Measurements from ENCODE around the gene PROP1. TPM values are rescaled to one million over a fixed set of nuclear protein-coding genes. Genes with fewer than 3 reads are reported as not detected.
"Not testable (repeated sequence)": the region's sequence is repeated elsewhere in the genome, so short reads cannot be mapped to it uniquely, and the experiment has no call there.

The PROP1 gene
- not detected for polyA plus RNA-seq (2013, experiment 1 of 4)
- polyA plus RNA-seq (2013, experiment 2 of 4), result not detected
- polyA plus RNA-seq (2013, experiment 3 of 4), result not detected
- polyA plus RNA-seq (2013, experiment 4 of 4), result not detected

- no peaks in the 10 kb centered on the region for H3K36me3 ChIP-seq (ENCODE audit: control insufficient read depth, insufficient read depth, low read length)
- H3K9me3 ChIP-seq (ENCODE audit: control insufficient read depth, low read length), result no peaks in the 10 kb centered on the region
- H3K4me1 ChIP-seq (ENCODE audit: control insufficient read depth, insufficient read depth, low read length), result no peaks in the 10 kb centered on the region
- no peak within 1 kb of the TSS for H3K4me3 ChIP-seq (ENCODE audit: insufficient read depth, low read depth, low read length)
- 70 to 75% methylated on average over 23 of the region's 23 CpGs for WGBS, 2 experiments
- no peaks in the 10 kb centered on the region for H3K27me3 ChIP-seq (ENCODE audit: control insufficient read depth, insufficient read depth, low read length, poor library complexity, severe bottlenecking)
- no peak within 1 kb of the TSS for H3K27ac ChIP-seq (ENCODE audit: insufficient read depth, low read depth, low read length, poor library complexity, severe bottlenecking)
Measured at GRCh38 chr5:177995691-177996595, at the start of gene PROP1. Gene PROP1 (minus strand): TSS chr5:177996242. CDS start chr5:177995933, 309 bp downstream.

- not testable (repeated sequence) for H3K4me1 ChIP-seq (ENCODE audit: control insufficient read depth, insufficient read depth, low read length); H3K27ac ChIP-seq (ENCODE audit: insufficient read depth, low read depth, low read length, poor library complexity, severe bottlenecking); H3K4me3 ChIP-seq (ENCODE audit: insufficient read depth, low read depth, low read length); H3K9me3 ChIP-seq (ENCODE audit: control insufficient read depth, low read length); H3K36me3 ChIP-seq (ENCODE audit: control insufficient read depth, insufficient read depth, low read length); H3K27me3 ChIP-seq (ENCODE audit: control insufficient read depth, insufficient read depth, low read length, poor library complexity, severe bottlenecking)
- WGBS, 2 experiments, result 97 to 100% methylated on average over 3 of the region's 11 CpGs
Measured at GRCh38 chr5:178019379-178020030, 23.5 kb upstream of the PROP1 start.

GRCh38 chr5:178012758-178013157, 16.7 kb upstream of the PROP1 start:
- H3K4me3 ChIP-seq (ENCODE audit: insufficient read depth, low read depth, low read length); H3K4me1 ChIP-seq (ENCODE audit: control insufficient read depth, insufficient read depth, low read length); H3K9me3 ChIP-seq (ENCODE audit: control insufficient read depth, low read length); H3K27me3 ChIP-seq (ENCODE audit: control insufficient read depth, insufficient read depth, low read length, poor library complexity, severe bottlenecking); H3K27ac ChIP-seq (ENCODE audit: insufficient read depth, low read depth, low read length, poor library complexity, severe bottlenecking); H3K36me3 ChIP-seq (ENCODE audit: control insufficient read depth, insufficient read depth, low read length): not testable (repeated sequence)
- 86 to 100% methylated on average over 2 of the region's 2 CpGs for WGBS, 2 experiments

- not testable (repeated sequence) for H3K9me3 ChIP-seq (ENCODE audit: control insufficient read depth, low read length); H3K27ac ChIP-seq (ENCODE audit: insufficient read depth, low read depth, low read length, poor library complexity, severe bottlenecking); H3K27me3 ChIP-seq (ENCODE audit: control insufficient read depth, insufficient read depth, low read length, poor library complexity, severe bottlenecking); H3K4me1 ChIP-seq (ENCODE audit: control insufficient read depth, insufficient read depth, low read length); H3K4me3 ChIP-seq (ENCODE audit: insufficient read depth, low read depth, low read length); H3K36me3 ChIP-seq (ENCODE audit: control insufficient read depth, insufficient read depth, low read length)
- WGBS, 2 experiments, result no CpG with 5 or more reads among the region's 4 CpGs
Measured at GRCh38 chr5:178011816-178012554, 15.9 kb upstream of the PROP1 start.

- not testable (repeated sequence) for H3K4me3 ChIP-seq (ENCODE audit: insufficient read depth, low read depth, low read length); H3K27me3 ChIP-seq (ENCODE audit: control insufficient read depth, insufficient read depth, low read length, poor library complexity, severe bottlenecking); H3K36me3 ChIP-seq (ENCODE audit: control insufficient read depth, insufficient read depth, low read length); H3K27ac ChIP-seq (ENCODE audit: insufficient read depth, low read depth, low read length, poor library complexity, severe bottlenecking); H3K9me3 ChIP-seq (ENCODE audit: control insufficient read depth, low read length); H3K4me1 ChIP-seq (ENCODE audit: control insufficient read depth, insufficient read depth, low read length)
- WGBS, 2 experiments, result 89 to 96% methylated on average over 14 to 21 of the region's 26 CpGs
Measured at GRCh38 chr5:178007272-178007671, 11.2 kb upstream of the PROP1 start.

GRCh38 chr5:178006536-178007231, 10.6 kb upstream of the PROP1 start:
- not testable (repeated sequence) for H3K27ac ChIP-seq (ENCODE audit: insufficient read depth, low read depth, low read length, poor library complexity, severe bottlenecking); H3K9me3 ChIP-seq (ENCODE audit: control insufficient read depth, low read length); H3K36me3 ChIP-seq (ENCODE audit: control insufficient read depth, insufficient read depth, low read length); H3K4me1 ChIP-seq (ENCODE audit: control insufficient read depth, insufficient read depth, low read length); H3K4me3 ChIP-seq (ENCODE audit: insufficient read depth, low read depth, low read length); H3K27me3 ChIP-seq (ENCODE audit: control insufficient read depth, insufficient read depth, low read length, poor library complexity, severe bottlenecking)
- 94 to 96% methylated on average over 12 to 30 of the region's 59 CpGs for WGBS, 2 experiments

- not testable (repeated sequence) for H3K9me3 ChIP-seq (ENCODE audit: control insufficient read depth, low read length); H3K36me3 ChIP-seq (ENCODE audit: control insufficient read depth, insufficient read depth, low read length); H3K27ac ChIP-seq (ENCODE audit: insufficient read depth, low read depth, low read length, poor library complexity, severe bottlenecking); H3K27me3 ChIP-seq (ENCODE audit: control insufficient read depth, insufficient read depth, low read length, poor library complexity, severe bottlenecking); H3K4me3 ChIP-seq (ENCODE audit: insufficient read depth, low read depth, low read length); H3K4me1 ChIP-seq (ENCODE audit: control insufficient read depth, insufficient read depth, low read length)
- WGBS, 2 experiments, result no CpG with 5 or more reads among the region's 24 CpGs
Measured at GRCh38 chr5:178006181-178006535, 10.1 kb upstream of the PROP1 start.

- WGBS, 2 experiments, result 88 to 96% methylated on average over 1 of the region's 1 CpG
- no peak overlapping the region for H3K27ac ChIP-seq (ENCODE audit: insufficient read depth, low read depth, low read length, poor library complexity, severe bottlenecking)
- H3K9me3 ChIP-seq (ENCODE audit: control insufficient read depth, low read length), result no peaks in the 10 kb centered on the region
- H3K4me1 ChIP-seq (ENCODE audit: control insufficient read depth, insufficient read depth, low read length), result no peaks in the 10 kb centered on the region
- no peaks in the 10 kb centered on the region for H3K27me3 ChIP-seq (ENCODE audit: control insufficient read depth, insufficient read depth, low read length, poor library complexity, severe bottlenecking)
- H3K36me3 ChIP-seq (ENCODE audit: control insufficient read depth, insufficient read depth, low read length), result no peaks in the 10 kb centered on the region
- H3K4me3 ChIP-seq (ENCODE audit: insufficient read depth, low read depth, low read length), result no peak overlapping the region
Measured at GRCh38 chr5:177997846-177998245, 1.8 kb upstream of the PROP1 start.

- Histone ChIP-seq H3K4me3 (ENCODE audit: insufficient read depth, low read depth, low read length) (no peak overlapping the region), H3K36me3 (ENCODE audit: control insufficient read depth, insufficient read depth, low read length) (no peaks in the 10 kb centered on the region), H3K4me1 (ENCODE audit: control insufficient read depth, insufficient read depth, low read length) (no peaks in the 10 kb centered on the region), H3K27me3 (ENCODE audit: control insufficient read depth, insufficient read depth, low read length, poor library complexity, severe bottlenecking) (no peaks in the 10 kb centered on the region), H3K27ac (ENCODE audit: insufficient read depth, low read depth, low read length, poor library complexity, severe bottlenecking) (no peak overlapping the region), H3K9me3 (ENCODE audit: control insufficient read depth, low read length) (no peaks in the 10 kb centered on the region)
- 89 to 92% methylated on average over 6 of the region's 6 CpGs for WGBS, 2 experiments
Measured at GRCh38 chr5:177997319-177997670, 1.3 kb upstream of the PROP1 start.

Data from ectodermal cell (in vitro differentiated cells).